GM12878 (cell line): ENCODE data around the gene ARAP2. TPM values are rescaled to one million over a fixed set of nuclear protein-coding genes. Genes with fewer than 3 reads are reported as not detected.

ENCODE experiments used
- ATF7 ChIP-seq: fragments of 450-650 bp; IDR thresholded peaks from 2 replicates; pipeline ENCODE4 v1.6.1; 2016; ENCODE audit warnings: low read depth, mild to moderate bottlenecking
- CBX3 ChIP-seq: fragments of 200-600 bp; sonication (generic); IDR thresholded peaks from 2 replicates; pipeline ENCODE4 v1.6.1; 2016; ENCODE audit warnings: low read depth, borderline replicate concordance
- CREB1 ChIP-seq: IDR thresholded peaks from 2 replicates; pipeline ENCODE4 v1.6.1; 2012; ENCODE audit warnings: low read depth, mild to moderate bottlenecking, inconsistent platforms
- FOXK2 ChIP-seq: fragments of 450-650 bp; IDR thresholded peaks from 2 replicates; pipeline ENCODE4 v1.6.1; 2017; ENCODE audit warnings: mild to moderate bottlenecking, moderate library complexity
- HDAC2 ChIP-seq: fragments of 200-600 bp; sonication (generic); IDR thresholded peaks from 2 replicates; pipeline ENCODE4 v1.6.1; 2017
- MEF2B ChIP-seq: fragments of 450-650 bp; IDR thresholded peaks from 2 replicates; pipeline ENCODE4 v1.6.1; 2018; ENCODE audit warnings: mild to moderate bottlenecking, moderate library complexity; ENCODE audit not compliant: partially characterized antibody, poor library complexity, severe bottlenecking
- NFIC ChIP-seq: IDR thresholded peaks from 2 replicates; pipeline ENCODE4 v1.6.1; 2012; ENCODE audit warnings: low read depth, mild to moderate bottlenecking, inconsistent platforms, low read length, moderate library complexity
- NFXL1 ChIP-seq: fragments of 450-650 bp; IDR thresholded peaks from 2 replicates; pipeline ENCODE4 v1.6.1; 2017; ENCODE audit warnings: antibody characterized with exemption, mild to moderate bottlenecking, borderline replicate concordance
- NFYA ChIP-seq: IDR thresholded peaks from 2 replicates; pipeline ENCODE4 v1.6.1; 2011; ENCODE audit warnings: low read depth, mild to moderate bottlenecking, low read length, improper control_type of control experiment, borderline replicate concordance
- NKRF ChIP-seq: fragments of 450-650 bp; conservative IDR thresholded peaks from 2 replicates; pipeline ENCODE4 v1.6.1; 2017; ENCODE audit warnings: mild to moderate bottlenecking, moderate library complexity
- RAD21 ChIP-seq: IDR thresholded peaks from 2 replicates; pipeline ENCODE4 v1.6.1; 2011; ENCODE audit warnings: mild to moderate bottlenecking, low read depth, low read length, moderate library complexity; ENCODE audit not compliant: insufficient read depth
- RAD51 ChIP-seq: fragments of 450-650 bp; IDR thresholded peaks from 2 replicates; pipeline ENCODE4 v1.6.1; 2016; ENCODE audit warnings: moderate library complexity, mild to moderate bottlenecking, inconsistent platforms
- RBBP5 ChIP-seq: fragments of 200-600 bp; sonication (generic); conservative IDR thresholded peaks from 2 replicates; pipeline ENCODE4 v1.6.1; 2016
- RELA ChIP-seq: fragments of 450-650 bp; IDR thresholded peaks from 2 replicates; pipeline ENCODE4 v1.8.0; 2014; ENCODE audit warnings: borderline replicate concordance; ENCODE audit not compliant: partially characterized antibody
- USF2 ChIP-seq: IDR thresholded peaks from 2 replicates; pipeline ENCODE4 v1.6.1; 2011; ENCODE audit warnings: low read depth, low read length, improper control_type of control experiment, borderline replicate concordance
- ZBTB33 ChIP-seq: fragments of 450-650 bp; IDR thresholded peaks from 2 replicates; pipeline ENCODE4 v1.6.1; 2017; ENCODE audit warnings: mild to moderate bottlenecking
- ZBTB4 ChIP-seq: fragments of 450-650 bp; formaldehyde crosslinking; IDR thresholded peaks from 2 replicates; pipeline ENCODE4 v1.4.0; 2022; ENCODE audit warnings: mild to moderate bottlenecking, moderate library complexity
- polyA plus RNA-seq, 11 experiments: library from polyadenylated mRNA; depleted of rRNA in 4 of 11; unstranded in 6 of 11; stranded (reverse) in 5 of 11; fragments of >200 nt; fragmentation: Nextera tagmentation in 4 of 11; fragmentation: Illumina TruSeq in 1 of 11; extraction: Ambion mirVana in 4 of 11; extraction: Trizol in 1 of 11; gene quantifications; 1 replicate in 1 of 11; 2 replicates in 10 of 11; pipeline versions ENCODE4 v1.2.1 to v1.2.3, GENCODE V29; 2011 to 2016; ENCODE audit warnings: inconsistent platforms in 2 of 11, missing spikeins in 2 of 11, low read depth in 1 of 11
- total RNA-seq, 4 experiments: library from RNA; depleted of rRNA in 3 of 4; stranded (reverse); fragments of >200 nt in 3 of 4; fragmentation: Illumina TruSeq in 1 of 4; extraction: Trizol in 1 of 4; gene quantifications; 2 replicates each; pipeline versions ENCODE4 v1.2.1 to v1.2.3, GENCODE V29; 2013 to 2021

The ARAP2 gene
- total and polyA plus RNA-seq, 10 of the 15 experiments (the other 5 are each of a cell fraction or from before 2014, with no cell fraction given): 5.4 to 36.1 (median 12.2) TPM

GRCh38 chr4:36244257-36245082 is at the start of gene ARAP2 (continued):
- TF ChIP-seq ZBTB4 (CRISPR knock-in tag): no peak
- TF ChIP-seq CREB1: no peak
- no peak for TF ChIP-seq USF2
- TF ChIP-seq FOXK2: no peak
- 0 out of 2 replicates have a peak, but pooled peaks have one; percentile 10 for TF ChIP-seq RAD21
- peak; percentile 9 for TF ChIP-seq RELA
- TF ChIP-seq ZBTB33: no peak
- TF ChIP-seq RBBP5: no peak
- 0 out of 2 replicates have a peak, but pooled peaks have one; percentile 67 for TF ChIP-seq NKRF
- TF ChIP-seq RAD51: no peak
- no peak for TF ChIP-seq CBX3
- TF ChIP-seq NFIC: no peak
- TF ChIP-seq MEF2B: no peak
- no peak for TF ChIP-seq NFYA
- no peak for TF ChIP-seq NFXL1
- TF ChIP-seq HDAC2: no peak
- no peak for TF ChIP-seq ATF7
